IMR-90 (cell line): ENCODE measurements around the gene SOD1. TPM values are rescaled to one million over a fixed set of nuclear protein-coding genes. Genes with fewer than 3 reads are reported as not detected.

Experiments
- ATAC-seq: fragments of 200-7000 bp; cut with Tn5 transposase; 2 replicates; pipeline ENCODE4 v1.9.1; 2020; ENCODE audit warnings: low read depth, mild to moderate bottlenecking, moderate library complexity
- Bru-seq: library from RNA; stranded (reverse); fragments of 400-500 nt; gene quantifications from one replicate; lab custom pipeline; 2021; lab: Mats Ljungman, UMichigan
- BruChase-seq, 2 experiments: library from RNA; stranded (reverse); fragments of 400-500 nt; gene quantifications; one replicate each; lab custom pipeline; 2021; lab: Mats Ljungman, UMichigan
- BruUV-seq: library from RNA; stranded (reverse); fragments of 400-500 nt; replicated peaks from 2 replicates; lab custom pipeline; 2021; lab: Mats Ljungman, UMichigan
- CTCF ChIA-PET: fragments of 300-600 bp; formaldehyde crosslinking; extraction: SDS; loops from one replicate; lab custom pipeline; 2021; ENCODE audit warnings: antibody characterized with exemption; lab: Yijun Ruan, JAX
- POLR2A ChIA-PET: fragments of 300-600 bp; sonication (Branson Sonifier 250); formaldehyde crosslinking; loops from one replicate; lab custom pipeline; 2022; ENCODE audit warnings: antibody characterized with exemption; ENCODE audit not compliant: unreplicated experiment; lab: Charles Lee
- DNase-seq: peaks from one replicate; pipeline ENCODE4 v3.0.0; 2013
- H2AFZ ChIP-seq: replicated peaks from 2 replicates; pipeline ENCODE3; 2013; ENCODE audit warnings: low read length, mild to moderate bottlenecking; ENCODE audit not compliant: poor library complexity
- H2AK5ac ChIP-seq: 2 replicates; pipeline ENCODE4 v1.6.1; 2013; ENCODE audit warnings: low read depth, low read length, inconsistent platforms
- H2AK9ac ChIP-seq: replicated peaks from 2 replicates; pipeline ENCODE3; 2013; ENCODE audit warnings: mild to moderate bottlenecking, low read depth, low read length, moderate library complexity; ENCODE audit not compliant: poor library complexity
- H2BK120ac ChIP-seq: 2 replicates; pipeline ENCODE4 v1.6.1; 2013; ENCODE audit warnings: low read depth, low read length, inconsistent platforms
- H2BK15ac ChIP-seq: 3 replicates; pipeline ENCODE4 v1.6.1; 2013; ENCODE audit warnings: low read depth, low read length, inconsistent platforms
- H2BK20ac ChIP-seq: 2 replicates; pipeline ENCODE4 v1.6.1; 2013; ENCODE audit warnings: low read depth, mild to moderate bottlenecking, inconsistent platforms, low read length, moderate library complexity
- H2BK5ac ChIP-seq: 2 replicates; pipeline ENCODE4 v1.6.1; 2013; ENCODE audit warnings: mild to moderate bottlenecking, low read depth, low read length, inconsistent platforms; ENCODE audit not compliant: poor library complexity, severe bottlenecking
- H3K14ac ChIP-seq: replicated peaks from 2 replicates; pipeline ENCODE4 v1.6.1; 2013; ENCODE audit warnings: low read depth, low read length, inconsistent platforms
- H3K18ac ChIP-seq: 2 replicates; pipeline ENCODE4 v1.6.1; 2013; ENCODE audit warnings: low read depth, low read length, control low read depth
- H3K23ac ChIP-seq: 2 replicates; pipeline ENCODE4 v1.6.1; 2013; ENCODE audit warnings: low read depth, low read length, inconsistent platforms
- H3K27ac ChIP-seq: 2 replicates; pipeline ENCODE4 v1.5.1; 2013; ENCODE audit warnings: mild to moderate bottlenecking, control low read depth, low read length; ENCODE audit not compliant: insufficient read depth
- H3K27me3 ChIP-seq: 2 replicates; pipeline ENCODE4 v1.6.1; 2013; ENCODE audit warnings: low read length; ENCODE audit not compliant: control insufficient read depth, insufficient read depth
- H3K36me3 ChIP-seq: 2 replicates; pipeline ENCODE4 v1.6.1; 2013; ENCODE audit warnings: low read length, mixed read lengths; ENCODE audit not compliant: control insufficient read depth, insufficient read depth
- H3K4ac ChIP-seq: 2 replicates; pipeline ENCODE4 v1.6.1; 2013; ENCODE audit warnings: low read depth, low read length, inconsistent platforms
- H3K4me1 ChIP-seq: 2 replicates; pipeline ENCODE4 v1.6.1; 2013; ENCODE audit warnings: low read length, mixed read lengths; ENCODE audit not compliant: control insufficient read depth, insufficient read depth
- H3K4me2 ChIP-seq: 2 replicates; pipeline ENCODE4 v1.6.1; 2013; ENCODE audit warnings: low read depth, mild to moderate bottlenecking, control low read depth, low read length, moderate library complexity
- H3K4me3 ChIP-seq: 2 replicates; pipeline ENCODE4 v1.5.1; 2013; ENCODE audit warnings: low read depth, mild to moderate bottlenecking, control low read depth, low read length, moderate library complexity; ENCODE audit not compliant: insufficient read depth
- H3K56ac ChIP-seq: 2 replicates; pipeline ENCODE4 v1.6.1; 2013; ENCODE audit warnings: low read length, inconsistent platforms; ENCODE audit not compliant: insufficient read depth; ENCODE audit errors: extremely low read depth
- H3K79me1 ChIP-seq, 2 experiments: 2 replicates each; pipeline ENCODE4 v1.6.1; 2013; ENCODE audit warnings: low read length in 2 of 2, inconsistent platforms in 1 of 2, low read depth in 1 of 2
- H3K9ac ChIP-seq: 2 replicates; pipeline ENCODE4 v1.6.1; 2013; ENCODE audit warnings: low read depth, low read length, control low read depth
- H3K9me1 ChIP-seq: 2 replicates; pipeline ENCODE4 v1.6.1; 2013; ENCODE audit warnings: low read length, inconsistent platforms; ENCODE audit not compliant: insufficient read depth
- H3K9me3 ChIP-seq: 2 replicates; pipeline ENCODE4 v1.6.1; 2013; ENCODE audit warnings: low read length; ENCODE audit not compliant: control insufficient read depth, insufficient read depth
- H4K20me1 ChIP-seq: 2 replicates; pipeline ENCODE4 v1.6.1; 2013; ENCODE audit warnings: low read length, inconsistent platforms; ENCODE audit not compliant: insufficient read depth
- H4K5ac ChIP-seq: 2 replicates; pipeline ENCODE4 v1.6.1; 2013; ENCODE audit warnings: mild to moderate bottlenecking, low read depth, low read length, control low read depth
- H4K8ac ChIP-seq, 2 experiments: 2 replicates each; pipeline ENCODE4 v1.6.1; 2013; ENCODE audit warnings: low read depth in 2 of 2, low read length in 2 of 2, control low read depth in 1 of 2, inconsistent platforms in 1 of 2
- H4K91ac ChIP-seq: 2 replicates; pipeline ENCODE4 v1.6.1; 2013; ENCODE audit warnings: low read depth, low read length, inconsistent platforms; ENCODE audit not compliant: insufficient read depth
- BHLHE40 ChIP-seq: fragments of 150-350 bp; IDR thresholded peaks from 2 replicates; pipeline ENCODE4 v1.6.1; 2016; ENCODE audit warnings: mild to moderate bottlenecking, low read depth, low read length
- CHD1 ChIP-seq: IDR thresholded peaks from 2 replicates; pipeline ENCODE4 v1.6.1; 2012; ENCODE audit warnings: low read depth, low read length, improper control_type of control experiment
- MAFK ChIP-seq: IDR thresholded peaks from 2 replicates; pipeline ENCODE4 v1.6.1; 2012; ENCODE audit warnings: low read depth, low read length, improper control_type of control experiment
- MAZ ChIP-seq: IDR thresholded peaks from 2 replicates; pipeline ENCODE4 v1.6.1; 2012; ENCODE audit warnings: low read depth, mild to moderate bottlenecking, low read length, improper control_type of control experiment, moderate library complexity, borderline replicate concordance
- MXI1 ChIP-seq: IDR thresholded peaks from 2 replicates; pipeline ENCODE4 v1.6.1; 2012; ENCODE audit warnings: low read depth, mild to moderate bottlenecking, low read length, moderate library complexity, borderline replicate concordance
- NFE2L2 ChIP-seq: fragments of 150-350 bp; IDR thresholded peaks from 2 replicates; pipeline ENCODE4 v1.6.1; 2016; ENCODE audit warnings: low read depth, mild to moderate bottlenecking, low read length
- POLR2A ChIP-seq: IDR thresholded peaks from 2 replicates; pipeline ENCODE4 v1.6.1; 2012; ENCODE audit warnings: mild to moderate bottlenecking, low read depth, low read length
- RCOR1 ChIP-seq: IDR thresholded peaks from 2 replicates; pipeline ENCODE4 v1.6.1; 2012; ENCODE audit warnings: mild to moderate bottlenecking, low read length, improper control_type of control experiment; ENCODE audit not compliant: insufficient replicate concordance
- RFX5 ChIP-seq: IDR thresholded peaks from 2 replicates; pipeline ENCODE4 v1.8.0; 2012; ENCODE audit warnings: low read depth, mild to moderate bottlenecking, low read length, moderate library complexity
- SMC3 ChIP-seq: fragments of 150-350 bp; IDR thresholded peaks from 2 replicates; pipeline ENCODE4 v1.6.1; 2016; ENCODE audit warnings: low read depth, mild to moderate bottlenecking, antibody characterized with exemption, low read length, moderate library complexity
- WGBS, 2 experiments: methylation state at CpG; one replicate each; pipeline versions ENCODE4 v1.1.5 to v1.1.7; 2013; ENCODE audit warnings: missing lambda C conversion rate in 2 of 2; ENCODE audit not compliant: insufficient read length in 1 of 2; ENCODE audit errors: extremely low coverage in 2 of 2; 5-methylcytosine and 5-hydroxymethylcytosine counted together
- dilution Hi-C: fragments of 300-500 bp; cut with HindIII; formaldehyde crosslinking; loops from one replicate; pipeline ENCODE4 v1.14.3; 2018; ENCODE audit warnings: low sequenced_read_pairs; ENCODE audit not compliant: unreplicated experiment
- in situ Hi-C: fragments of 300-500 bp; cut with MboI; formaldehyde crosslinking; loops from 3 replicates; pipeline ENCODE4 v1.14.3; 2019; ENCODE audit warnings: low sequenced_read_pairs, inconsistent platforms, mixed read lengths
- intact Hi-C: fragments of 100-400 bp; cut with micrococcal nuclease; formaldehyde crosslinking; loops from 2 replicates; pipeline ENCODE4 v1.10.0; 2022
- long read RNA-seq: library from polyadenylated mRNA; unstranded; transcript quantifications from one replicate; pipeline ENCODE4 v2.0.0, GENCODE V29; 2021; ENCODE audit not compliant: unreplicated experiment
- polyA plus RNA-seq, 3 experiments: library from polyadenylated mRNA; depleted of rRNA; stranded (reverse); fragments of >200 nt; gene quantifications; 2 replicates each; pipeline ENCODE4 v1.2.3, GENCODE V29; 2012; ENCODE audit warnings: low replicate concordance in 1 of 3
- total RNA-seq: library from RNA; depleted of rRNA; stranded (reverse); fragments of >200 nt; gene quantifications from 2 replicates; pipeline ENCODE4 v1.2.3, GENCODE V29; 2012; rRNA removed

SOD1 gene
- total RNA-seq (312 and 470 TPM in 2 replicates), polyA plus RNA-seq (2012; rRNA removed) (357 and 392 TPM in 2 replicates), Bru-seq, nascent RNA (percentile 89 among the genes with signal in this experiment), BruChase-seq, experiment 1, labeled RNA remaining after a 6-hour chase (percentile 80 among the genes with signal in this experiment), BruChase-seq, experiment 2, labeled RNA remaining after a 2-hour chase (percentile 74 among the genes with signal in this experiment)
- polyA plus RNA-seq (2012; cell fraction: cytosol; rRNA removed), result 243 and 279 TPM in 2 replicates
- polyA plus RNA-seq (2012; cell fraction: nucleus; rRNA removed; ENCODE audit: low replicate concordance), result 60.6 and 158 TPM in 2 replicates
- long read RNA-seq, transcript SOD1-201 (5 exons, 966 nt), result major isoform, 158 of 177 reads
- long read RNA-seq, partial matches to known transcripts, result 5 of 177 reads
- long read RNA-seq, other reads (novel, unspliced or antisense), result 13 of 177 reads

DNA sequence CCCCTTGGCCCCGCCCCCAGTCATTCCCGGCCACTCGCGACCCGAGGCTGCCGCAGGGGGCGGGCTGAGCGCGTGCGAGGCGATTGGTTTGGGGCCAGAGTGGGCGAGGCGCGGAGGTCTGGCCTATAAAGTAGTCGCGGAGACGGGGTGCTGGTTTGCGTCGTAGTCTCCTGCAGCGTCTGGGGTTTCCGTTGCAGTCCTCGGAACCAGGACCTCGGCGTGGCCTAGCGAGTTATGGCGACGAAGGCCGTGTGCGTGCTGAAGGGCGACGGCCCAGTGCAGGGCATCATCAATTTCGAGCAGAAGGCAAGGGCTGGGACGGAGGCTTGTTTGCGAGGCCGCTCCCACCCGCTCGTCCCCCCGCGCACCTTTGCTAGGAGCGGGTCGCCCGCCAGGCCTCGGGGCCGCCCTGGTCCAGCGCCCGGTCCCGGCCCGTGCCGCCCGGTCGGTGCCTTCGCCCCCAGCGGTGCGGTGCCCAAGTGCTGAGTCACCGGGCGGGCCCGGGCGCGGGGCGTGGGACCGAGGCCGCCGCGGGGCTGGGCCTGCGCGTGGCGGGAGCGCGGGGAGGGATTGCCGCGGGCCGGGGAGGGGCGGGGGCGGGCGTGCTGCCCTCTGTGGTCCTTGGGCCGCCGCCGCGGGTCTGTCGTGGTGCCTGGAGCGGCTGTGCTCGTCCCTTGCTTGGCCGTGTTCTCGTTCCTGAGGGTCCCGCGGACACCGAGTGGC, at the start of gene SOD1:
Gene SOD1 (plus strand): TSS at position 158 of the 723 bp plus-strand sequence. CDS start 77 bp downstream, at position 235.
- H3K4me3 ChIP-seq, result peak within 1 kb of the TSS; percentile 87
- H3K18ac ChIP-seq, result peak within 1 kb of the TSS; percentile 81
- no peaks in the 10 kb centered on the region for H3K9me3 ChIP-seq
- H2BK15ac ChIP-seq, result 0 out of 3 replicates have a peak within 1 kb of the TSS, but pooled peaks have one; percentile 16
- 0% methylated on average over 51 of the region's 87 CpGs; no CpG with 5 or more reads in 1 of the 2 experiments for WGBS, 2 experiments
- no peaks in the 10 kb centered on the region for H3K27me3 ChIP-seq
- ChIA-PET CTCF (no interaction called here), POLR2A (no interaction called here)
- dilution Hi-C loops (no loop called here), in situ Hi-C loops (no loop called here), intact Hi-C loops (no loop called here)
- H3K14ac ChIP-seq, result peak within 1 kb of the TSS; percentile 97
- H3K56ac ChIP-seq, result peak within 1 kb of the TSS; percentile 43; the same call in 1 of the 2 replicates
- peak within 1 kb of the TSS; percentile 97 for H2AFZ ChIP-seq
- H3K4me1 ChIP-seq, result no peaks in the 10 kb centered on the region; the same call in 1 of the 2 replicates
- peaks cover 26% of the 10 kb centered on the region; the same call in 1 of the 2 replicates for H4K20me1 ChIP-seq
- no TSS peak for BruUV-seq
- peak; percentile 96 for ATAC-seq
- H2BK120ac ChIP-seq, result peak within 1 kb of the TSS; percentile 44; the same call in 1 of the 2 replicates
- peak; percentile 89 for DNase-seq
- H4K5ac ChIP-seq, result peak within 1 kb of the TSS; percentile 79; the same call in 1 of the 2 replicates
- peak within 1 kb of the TSS; percentile 91 for H3K4me2 ChIP-seq
- peak within 1 kb of the TSS; percentile 95 for H3K9ac ChIP-seq
- no peaks in the 10 kb centered on the region; the same call in 1 of the 2 replicates for H3K9me1 ChIP-seq
- H4K91ac ChIP-seq, result peak within 1 kb of the TSS; percentile 59
- H2AK9ac ChIP-seq, result peak within 1 kb of the TSS; percentile 95
- peak within 1 kb of the TSS; percentile 94 for H3K27ac ChIP-seq
- peaks cover 10% of the 10 kb centered on the region for H3K36me3 ChIP-seq
- 0 out of 2 replicates have a peak within 1 kb of the TSS, but pooled peaks have one; percentile 27 for H2BK20ac ChIP-seq
- H4K8ac ChIP-seq, result peak within 1 kb of the TSS; percentile 21 to 88; a peak in 3 of 4 replicates
- peaks cover 6 to 35% of the 10 kb centered on the region in 2 experiments; a peak in 3 of 4 replicates for H3K79me1 ChIP-seq
- peak within 1 kb of the TSS; percentile 83 for H2BK5ac ChIP-seq
- peak within 1 kb of the TSS; percentile 92 for H3K23ac ChIP-seq
- TF ChIP-seq CHD1 (peak; percentile 88; the same call in 1 of the 2 replicates), MAZ (peak; percentile 73), NFE2L2 (peak; percentile 62), POLR2A (peak; percentile 98), RFX5 (no peak), MXI1 (peak; percentile 72; the same call in 1 of the 2 replicates), MAFK (no peak), RCOR1 (no peak), SMC3 (no peak), BHLHE40 (peak; percentile 55)
- peak within 1 kb of the TSS; percentile 97 for H3K4ac ChIP-seq
- peak within 1 kb of the TSS; percentile 86 for H2AK5ac ChIP-seq
